Esophagus muscularis mucosa (tissue), 4 donors: Measurements from ENCODE around the gene SULF2.

Experiments used
- CTCF ChIP-seq, 3 experiments: fragments of 200-600 bp in 2 of 3; fragments of 450-650 bp in 1 of 3; sonication (generic) in 2 of 3; IDR thresholded peaks; one replicate each; pipeline ENCODE4 v1.5.1; 2017 to 2019; ENCODE audit warnings: antibody characterized with exemption in 3 of 3, mild to moderate bottlenecking in 2 of 3, moderate library complexity in 1 of 3
- EP300 ChIP-seq: sonication (generic); formaldehyde crosslinking; IDR thresholded peaks from one replicate; pipeline ENCODE4 v1.6.1; 2017; ENCODE audit warnings: antibody characterized with exemption
- POLR2A ChIP-seq: fragments of 450-650 bp; IDR thresholded peaks from one replicate; pipeline ENCODE4 v1.6.1; 2017; ENCODE audit warnings: antibody characterized with exemption, moderate library complexity, mild to moderate bottlenecking, low read depth
- POLR2AphosphoS5 ChIP-seq, 2 donors: sonication (generic); formaldehyde crosslinking; IDR thresholded peaks; one replicate each; pipeline ENCODE4 v1.6.1; 2017; ENCODE audit warnings: antibody characterized with exemption in 2 of 2

- TF ChIP-seq POLR2AphosphoS5 (IDR thresholded peaks at IDR 0.05) (no peak), CTCF (IDR thresholded peaks at IDR 0.05) (no peak), EP300 (no peak), POLR2A (no peak)
Measured at GRCh38 chr20:47689731-47690130, 95.5 kb downstream of the SULF2 start.
